Stomach smooth muscle (tissue), 2 donors: ENCODE measurements around the gene AGXT2.

ENCODE experiments used
- H3K27ac ChIP-seq: one replicate; pipeline ENCODE4 v1.7.0; 2013; ENCODE audit warnings: mild to moderate bottlenecking, low read length, inconsistent platforms
- H3K27me3 ChIP-seq, 2 donors: one replicate each; pipeline ENCODE4 v1.7.0; 2013; ENCODE audit warnings: low read length in 2 of 2; ENCODE audit not compliant: insufficient read depth in 2 of 2, control insufficient read depth in 1 of 2
- H3K36me3 ChIP-seq, 2 donors: one replicate each; pipeline ENCODE4 v1.7.0; 2013; ENCODE audit warnings: low read length in 2 of 2; ENCODE audit not compliant: control insufficient read depth in 2 of 2, insufficient read depth in 2 of 2
- H3K4me1 ChIP-seq: one replicate; pipeline ENCODE4 v1.7.0; 2013; ENCODE audit warnings: low read length; ENCODE audit not compliant: control insufficient read depth, insufficient read depth
- H3K4me3 ChIP-seq, 2 donors: one replicate each; pipeline ENCODE4 v1.7.0; 2013; ENCODE audit warnings: low read length in 2 of 2
- H3K9ac ChIP-seq, 2 donors: one replicate each; pipeline ENCODE4 v1.7.0; 2013; ENCODE audit warnings: low read length in 2 of 2, mild to moderate bottlenecking in 1 of 2
- H3K9me3 ChIP-seq, 2 donors: one replicate each; pipeline ENCODE4 v1.7.0; 2013; ENCODE audit warnings: low read length in 2 of 2; ENCODE audit not compliant: control insufficient read depth in 2 of 2
- donor health status: healthy.
- donor health status: Pancreatic carcinoma.

AGXT2 gene

GRCh38 chr5:35082530-35082929 is 34.8 kb upstream of the AGXT2 start:
- no peak overlapping the region for H3K4me3 ChIP-seq

GRCh38 chr5:35081134-35081533 is 33.4 kb upstream of the AGXT2 start:
- H3K9me3 ChIP-seq, result no peaks in the 10 kb centered on the region
- no peak overlapping the region for H3K9ac ChIP-seq
- no peak overlapping the region for H3K27ac ChIP-seq
- H3K4me1 ChIP-seq, result peaks cover 3% of the 10 kb centered on the region
- no peaks in the 10 kb centered on the region for H3K27me3 ChIP-seq
- H3K36me3 ChIP-seq, result no peaks in the 10 kb centered on the region
- no peak overlapping the region for H3K4me3 ChIP-seq

More at GRCh38 chr5:35082530-35082929, 34.8 kb upstream of the AGXT2 start:
- Histone ChIP-seq H3K36me3 (no peaks in the 10 kb centered on the region), H3K9me3 (no peaks in the 10 kb centered on the region), H3K27me3 (no peaks in the 10 kb centered on the region), H3K4me1 (peaks cover 3% of the 10 kb centered on the region), H3K27ac (no peak overlapping the region), H3K9ac (no peak overlapping the region)

- Histone ChIP-seq H3K4me1 (no peaks in the 10 kb centered on the region), H3K9ac (no peak overlapping the region), H3K27ac (no peak overlapping the region), H3K9me3 (peaks cover 0 to 6% of the 10 kb centered on the region in 2 donors), H3K36me3 (no peaks in the 10 kb centered on the region), H3K4me3 (no peak overlapping the region), H3K27me3 (no peaks in the 10 kb centered on the region)
Observed at GRCh38 chr5:35073160-35073559, 25.4 kb upstream of the AGXT2 start.

- peaks cover 0 to 6% of the 10 kb centered on the region in 2 donors for H3K9me3 ChIP-seq
- H3K4me3 ChIP-seq, result no peak overlapping the region
- H3K27ac ChIP-seq, result no peak overlapping the region
- H3K4me1 ChIP-seq, result no peaks in the 10 kb centered on the region
- no peaks in the 10 kb centered on the region for H3K36me3 ChIP-seq
- H3K9ac ChIP-seq, result no peak overlapping the region
- H3K27me3 ChIP-seq, result no peaks in the 10 kb centered on the region
Observed at GRCh38 chr5:35069188-35069587, 21.4 kb upstream of the AGXT2 start.

GRCh38 chr5:35067985-35068384 is 20.2 kb upstream of the AGXT2 start:
- H3K9ac ChIP-seq, result no peak overlapping the region
- no peaks in the 10 kb centered on the region for H3K27me3 ChIP-seq
- no peaks in the 10 kb centered on the region for H3K4me1 ChIP-seq
- no peaks in the 10 kb centered on the region for H3K9me3 ChIP-seq
- H3K27ac ChIP-seq, result no peak overlapping the region
- no peaks in the 10 kb centered on the region for H3K36me3 ChIP-seq
- no peak overlapping the region for H3K4me3 ChIP-seq

GRCh38 chr5:35066260-35066795 is 18.6 kb upstream of the AGXT2 start:
- Histone ChIP-seq H3K36me3 (no peaks in the 10 kb centered on the region), H3K9ac (no peak overlapping the region), H3K4me3 (no peak overlapping the region), H3K27me3 (no peaks in the 10 kb centered on the region), H3K27ac (no peak overlapping the region), H3K9me3 (no peaks in the 10 kb centered on the region), H3K4me1 (no peaks in the 10 kb centered on the region)

GRCh38 chr5:35063414-35063813 is 15.7 kb upstream of the AGXT2 start:
- Histone ChIP-seq H3K27ac (no peak overlapping the region), H3K9ac (no peak overlapping the region), H3K36me3 (no peaks in the 10 kb centered on the region), H3K4me3 (no peak overlapping the region), H3K27me3 (no peaks in the 10 kb centered on the region), H3K9me3 (no peaks in the 10 kb centered on the region), H3K4me1 (no peaks in the 10 kb centered on the region)

- Histone ChIP-seq H3K9ac (no peak overlapping the region), H3K27ac (no peak overlapping the region), H3K4me1 (no peaks in the 10 kb centered on the region), H3K4me3 (no peak overlapping the region), H3K27me3 (no peaks in the 10 kb centered on the region), H3K9me3 (no peaks in the 10 kb centered on the region), H3K36me3 (no peaks in the 10 kb centered on the region)
Observed at GRCh38 chr5:35061211-35061770, 13.5 kb upstream of the AGXT2 start.

GRCh38 chr5:35060236-35060635 is 12.5 kb upstream of the AGXT2 start:
- H3K27ac ChIP-seq, result no peak overlapping the region
- no peak overlapping the region for H3K9ac ChIP-seq
- no peak overlapping the region for H3K4me3 ChIP-seq
- H3K27me3 ChIP-seq, result no peaks in the 10 kb centered on the region
- no peaks in the 10 kb centered on the region for H3K9me3 ChIP-seq
- no peaks in the 10 kb centered on the region for H3K36me3 ChIP-seq
- no peaks in the 10 kb centered on the region for H3K4me1 ChIP-seq

GRCh38 chr5:35059251-35059650 is 11.5 kb upstream of the AGXT2 start:
- Histone ChIP-seq H3K36me3 (no peaks in the 10 kb centered on the region), H3K4me3 (no peak overlapping the region), H3K9me3 (no peaks in the 10 kb centered on the region), H3K4me1 (no peaks in the 10 kb centered on the region), H3K27me3 (no peaks in the 10 kb centered on the region), H3K27ac (no peak overlapping the region), H3K9ac (no peak overlapping the region)

- H3K27me3 ChIP-seq, result no peaks in the 10 kb centered on the region
- no peaks in the 10 kb centered on the region for H3K36me3 ChIP-seq
- no peaks in the 10 kb centered on the region for H3K9me3 ChIP-seq
- H3K27ac ChIP-seq, result no peak overlapping the region
- no peaks in the 10 kb centered on the region for H3K4me1 ChIP-seq
- no peak overlapping the region for H3K4me3 ChIP-seq
- no peak overlapping the region for H3K9ac ChIP-seq
Observed at GRCh38 chr5:35058374-35058788, 10.6 kb upstream of the AGXT2 start.
